ENCODE results near the gene KSR2.

The KSR2 gene

GRCh38 chr12:117567644-117568216 is 401.1 kb downstream of the KSR2 start:
- no peak for DNase-seq

- no peak for DNase-seq
These were observed 403.9 kb downstream of the KSR2 start for GRCh38 chr12:117564881-117565280.

- no peak for DNase-seq
These were observed 405.1 kb downstream of the KSR2 start for GRCh38 chr12:117563706-117564105.

GRCh38 chr12:117563007-117563406 is 405.8 kb downstream of the KSR2 start:
- DNase-seq, result no peak

- no peak for DNase-seq
These were observed 406.8 kb downstream of the KSR2 start for GRCh38 chr12:117561990-117562389.

GRCh38 chr12:117559978-117560377 is 408.8 kb downstream of the KSR2 start:
- no peak for DNase-seq

GRCh38 chr12:117555889-117556288 is 412.9 kb downstream of the KSR2 start:
- DNase-seq, result no peak

- no peak for DNase-seq
These were observed 415.8 kb downstream of the KSR2 start for GRCh38 chr12:117552971-117553370.

GRCh38 chr12:117551665-117552064 is 417.1 kb downstream of the KSR2 start:
- DNase-seq, result no peak

- no peak for DNase-seq
These were observed 421.6 kb downstream of the KSR2 start for GRCh38 chr12:117547209-117547608.

- no peak for DNase-seq
These were observed 423.6 kb downstream of the KSR2 start for GRCh38 chr12:117545216-117545615.

- DNase-seq, result no peak
These were observed 428.8 kb downstream of the KSR2 start for GRCh38 chr12:117540011-117540410.

- DNase-seq, result no peak
These were observed 429.9 kb downstream of the KSR2 start for GRCh38 chr12:117538926-117539325.

- no peak for DNase-seq
These were observed 430.6 kb downstream of the KSR2 start for GRCh38 chr12:117538032-117538690.

- DNase-seq, result no peak
These were observed 435.1 kb downstream of the KSR2 start for GRCh38 chr12:117533687-117534086.

GRCh38 chr12:117530796-117531195 is 438.0 kb downstream of the KSR2 start:
- DNase-seq, result no peak

GRCh38 chr12:117528538-117528937 is 440.3 kb downstream of the KSR2 start:
- DNase-seq, result no peak

- DNase-seq, result no peak
These were observed 441.3 kb downstream of the KSR2 start for GRCh38 chr12:117527479-117527855.

GRCh38 chr12:117526757-117527478 is 441.9 kb downstream of the KSR2 start:
- DNase-seq, result no peak

- DNase-seq, result no peak
These were observed 443.0 kb downstream of the KSR2 start for GRCh38 chr12:117525766-117526165.

- no peak for DNase-seq
These were observed 444.0 kb downstream of the KSR2 start for GRCh38 chr12:117524806-117525205.

- no peak for DNase-seq
These were observed 444.8 kb downstream of the KSR2 start for GRCh38 chr12:117523971-117524370.

- DNase-seq, result no peak
These were observed 446.2 kb downstream of the KSR2 start for GRCh38 chr12:117522559-117522958.

GRCh38 chr12:117521867-117522266 is 446.9 kb downstream of the KSR2 start:
- DNase-seq, result no peak
